GM12878 (cell line): ENCODE data around the gene DMD.

Experiments
- EGR1 ChIP-seq, 2 experiments: IDR thresholded peaks; 1 replicate in 1 of 2; 2 replicates in 1 of 2; pipeline ENCODE4 v1.6.1; 2011 to 2012; ENCODE audit warnings: low read depth in 2 of 2, low read length in 2 of 2, borderline replicate concordance in 1 of 2, mild to moderate bottlenecking in 1 of 2, moderate library complexity in 1 of 2
- EZH2 ChIP-seq: IDR thresholded peaks from 2 replicates; pipeline ENCODE4 v1.6.1; 2012; ENCODE audit warnings: low read depth, mild to moderate bottlenecking, control low read depth, inconsistent platforms, low read length, borderline replicate concordance; ENCODE audit not compliant: control insufficient read depth
- NR2F1 ChIP-seq: fragments of 450-650 bp; conservative IDR thresholded peaks from 2 replicates; pipeline ENCODE4 v1.6.1; 2017; ENCODE audit warnings: mild to moderate bottlenecking
- POLR2A ChIP-seq: IDR thresholded peaks from 2 replicates; pipeline ENCODE4 v1.6.1; 2011; ENCODE audit warnings: low read depth, mild to moderate bottlenecking, low read length
- TAF1 ChIP-seq: IDR thresholded peaks from 2 replicates; pipeline ENCODE4 v1.6.1; 2011; ENCODE audit warnings: mild to moderate bottlenecking, low read depth, low read length, borderline replicate concordance
- TF ChIP-seq, protein P1 (sequence below), 3 experiments: IDR thresholded peaks in 2 of 3; conservative IDR thresholded peaks in 1 of 3; 2 replicates each; pipeline ENCODE4 v1.5.1; 2011; ENCODE audit warnings: low read depth in 3 of 3, low read length in 3 of 3, mild to moderate bottlenecking in 3 of 3, control low read depth in 2 of 3, moderate library complexity in 2 of 3, inconsistent platforms in 1 of 3, mixed read lengths in 1 of 3; ENCODE audit not compliant: control insufficient read depth in 2 of 3, insufficient read depth in 1 of 3; ENCODE audit errors: extremely low read depth in 1 of 3
- TF ChIP-seq, protein P2 (sequence below): fragments of 450-650 bp; IDR thresholded peaks from 2 replicates; pipeline ENCODE4 v1.6.1; 2016; ENCODE audit warnings: mild to moderate bottlenecking
- TF ChIP-seq, protein P3 (sequence below): IDR thresholded peaks from 2 replicates; pipeline ENCODE4 v1.6.1; 2011; ENCODE audit warnings: borderline replicate concordance, low read depth, mild to moderate bottlenecking, moderate library complexity, mixed read lengths, low read length; ENCODE audit not compliant: insufficient read depth; ENCODE audit errors: extremely low read length

DNA sequence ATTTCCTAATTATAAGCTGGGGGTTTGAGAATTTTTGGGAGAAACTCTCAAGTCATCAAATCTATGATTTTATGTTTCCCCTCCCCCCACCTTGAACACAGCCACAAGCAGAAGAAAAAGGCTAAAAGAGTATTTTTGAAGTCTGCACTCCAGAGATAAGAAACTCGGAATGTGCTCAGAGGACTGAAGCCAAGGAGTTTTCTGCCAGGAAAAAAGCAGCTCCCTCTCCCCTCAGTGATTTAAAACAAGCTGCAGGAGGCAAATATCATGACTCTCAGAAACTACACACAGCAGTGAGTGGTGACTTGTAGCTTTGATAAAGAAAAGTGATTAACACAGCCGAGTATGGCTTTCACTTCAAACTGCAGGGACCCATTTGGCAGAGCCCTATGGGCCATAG, 1339.3 kb downstream of the DMD start:
- TF ChIP-seq EGR1 (IDR thresholded peaks at IDR 0.05; ENCODE audit: borderline replicate concordance in 1 of 2, low read depth in 2 of 2, low read length in 2 of 2) (no peak), TAF1 (no peak), NR2F1 (no peak), POLR2A (no peak), EZH2 (no peak)
- TF ChIP-seq, protein P1, sequence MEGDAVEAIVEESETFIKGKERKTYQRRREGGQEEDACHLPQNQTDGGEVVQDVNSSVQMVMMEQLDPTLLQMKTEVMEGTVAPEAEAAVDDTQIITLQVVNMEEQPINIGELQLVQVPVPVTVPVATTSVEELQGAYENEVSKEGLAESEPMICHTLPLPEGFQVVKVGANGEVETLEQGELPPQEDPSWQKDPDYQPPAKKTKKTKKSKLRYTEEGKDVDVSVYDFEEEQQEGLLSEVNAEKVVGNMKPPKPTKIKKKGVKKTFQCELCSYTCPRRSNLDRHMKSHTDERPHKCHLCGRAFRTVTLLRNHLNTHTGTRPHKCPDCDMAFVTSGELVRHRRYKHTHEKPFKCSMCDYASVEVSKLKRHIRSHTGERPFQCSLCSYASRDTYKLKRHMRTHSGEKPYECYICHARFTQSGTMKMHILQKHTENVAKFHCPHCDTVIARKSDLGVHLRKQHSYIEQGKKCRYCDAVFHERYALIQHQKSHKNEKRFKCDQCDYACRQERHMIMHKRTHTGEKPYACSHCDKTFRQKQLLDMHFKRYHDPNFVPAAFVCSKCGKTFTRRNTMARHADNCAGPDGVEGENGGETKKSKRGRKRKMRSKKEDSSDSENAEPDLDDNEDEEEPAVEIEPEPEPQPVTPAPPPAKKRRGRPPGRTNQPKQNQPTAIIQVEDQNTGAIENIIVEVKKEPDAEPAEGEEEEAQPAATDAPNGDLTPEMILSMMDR (IDR thresholded peaks at IDR 0.05 in 2 of 3, conservative IDR thresholded peaks at IDR 0.05 in 1 of 3; ENCODE audit: control insufficient read depth in 2 of 3, extremely low read depth in 1 of 3, insufficient read depth in 1 of 3, low read depth in 3 of 3, low read length in 3 of 3) = no peak
- TF ChIP-seq, protein P2, sequence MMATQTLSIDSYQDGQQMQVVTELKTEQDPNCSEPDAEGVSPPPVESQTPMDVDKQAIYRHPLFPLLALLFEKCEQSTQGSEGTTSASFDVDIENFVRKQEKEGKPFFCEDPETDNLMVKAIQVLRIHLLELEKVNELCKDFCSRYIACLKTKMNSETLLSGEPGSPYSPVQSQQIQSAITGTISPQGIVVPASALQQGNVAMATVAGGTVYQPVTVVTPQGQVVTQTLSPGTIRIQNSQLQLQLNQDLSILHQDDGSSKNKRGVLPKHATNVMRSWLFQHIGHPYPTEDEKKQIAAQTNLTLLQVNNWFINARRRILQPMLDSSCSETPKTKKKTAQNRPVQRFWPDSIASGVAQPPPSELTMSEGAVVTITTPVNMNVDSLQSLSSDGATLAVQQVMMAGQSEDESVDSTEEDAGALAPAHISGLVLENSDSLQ = no peak
- TF ChIP-seq, protein P3, sequence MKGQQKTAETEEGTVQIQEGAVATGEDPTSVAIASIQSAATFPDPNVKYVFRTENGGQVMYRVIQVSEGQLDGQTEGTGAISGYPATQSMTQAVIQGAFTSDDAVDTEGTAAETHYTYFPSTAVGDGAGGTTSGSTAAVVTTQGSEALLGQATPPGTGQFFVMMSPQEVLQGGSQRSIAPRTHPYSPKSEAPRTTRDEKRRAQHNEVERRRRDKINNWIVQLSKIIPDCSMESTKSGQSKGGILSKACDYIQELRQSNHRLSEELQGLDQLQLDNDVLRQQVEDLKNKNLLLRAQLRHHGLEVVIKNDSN = no peak
